ENCODE measurements around the gene GLTP. TPM values are rescaled to one million over a fixed set of nuclear protein-coding genes. Genes with fewer than 3 reads are reported as not detected.

Gene GLTP
- total RNA-seq, 3 donors from 2014 or later (not counting 1 experiment from before 2014, with no cell fraction given) = 48.6 to 52.8 (median 49.2) TPM

DNA sequence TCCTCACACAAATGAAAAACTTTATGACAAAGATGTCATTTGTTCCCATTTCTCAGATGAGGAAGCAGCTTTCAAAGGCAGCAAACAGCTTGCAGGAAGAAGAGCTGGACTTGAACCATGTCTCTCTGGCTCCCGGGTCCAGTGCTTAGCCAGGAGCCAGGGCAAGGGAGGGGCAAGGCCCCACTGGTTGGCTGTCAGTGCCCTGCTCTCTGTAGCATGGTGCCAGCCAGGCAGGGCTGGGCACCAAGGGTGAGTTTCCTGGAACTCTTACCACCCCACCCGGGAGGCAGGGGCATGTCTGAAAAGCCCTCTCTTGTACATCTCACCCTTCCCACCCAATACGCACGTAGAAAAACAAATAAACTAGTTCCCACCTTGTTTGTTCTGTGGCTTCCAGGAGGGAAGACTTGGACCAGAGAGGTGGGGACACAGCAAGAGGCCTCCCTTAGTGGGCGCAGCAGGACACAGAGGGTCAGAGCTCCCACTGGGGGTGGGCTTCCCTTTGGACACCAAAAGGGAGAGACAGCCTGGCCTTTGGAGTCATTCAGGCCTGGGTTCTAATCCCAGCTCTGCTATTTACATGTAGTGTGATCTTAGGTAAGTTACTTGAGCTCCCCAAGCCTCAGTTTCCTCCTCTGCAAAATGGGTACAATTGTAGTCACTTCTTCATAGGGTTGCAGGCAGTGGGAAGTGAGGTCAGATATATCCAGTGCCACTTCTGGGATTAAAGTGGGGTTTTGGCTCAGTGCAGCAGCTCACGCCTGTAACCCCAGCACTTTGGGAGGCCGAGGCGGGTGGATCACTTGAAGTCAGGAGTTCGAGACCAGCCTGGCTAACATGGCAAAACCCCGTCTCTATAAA lies 64.4 kb downstream of the GLTP start:
- no peak overlapping the region for H3K4me3 Mint-ChIP-seq
- H3K9me3 ChIP-seq (ENCODE audit: control insufficient read depth, insufficient read depth, low read length) = no peaks in the 10 kb centered on the region
- 75% methylated on average over 10 of the region's 10 CpGs for WGBS (ENCODE audit: insufficient coverage)

DNA sequence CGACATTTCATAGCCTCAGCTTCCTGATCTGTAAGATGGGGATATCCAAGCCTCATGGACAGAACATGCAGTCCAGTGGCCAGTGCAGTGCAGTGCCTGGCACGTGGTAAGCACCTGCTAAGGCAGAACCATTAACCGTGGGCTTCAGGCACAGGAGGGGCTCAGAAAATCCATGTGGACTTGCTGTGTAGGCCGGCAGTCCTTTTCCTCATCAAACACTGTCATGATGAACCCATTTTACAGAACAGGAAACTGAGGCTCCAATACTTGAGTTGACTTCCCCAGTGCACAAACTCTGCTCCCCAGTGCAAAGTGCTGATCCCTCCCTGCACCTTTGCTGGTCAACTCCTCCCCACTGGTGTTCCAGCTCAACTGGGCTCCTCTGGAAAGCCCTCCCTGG lies 65.1 kb downstream of the GLTP start:
- Histone ChIP-seq H3K4me3 (ENCODE audit: low read length) (no peak overlapping the region), H3K9me3 (ENCODE audit: control insufficient read depth, insufficient read depth, low read length) (no peaks in the 10 kb centered on the region), H3K4me1 (ENCODE audit: control insufficient read depth, insufficient read depth, low read length) (no peaks in the 10 kb centered on the region), H3K36me3 (ENCODE audit: control insufficient read depth, insufficient read depth, low read length) (no peaks in the 10 kb centered on the region), H3K27me3 (ENCODE audit: control insufficient read depth, insufficient read depth, low read length) (peaks cover 2% of the 10 kb centered on the region), H3K27ac (ENCODE audit: low read length) (no peak overlapping the region)
- TF ChIP-seq, protein P1, sequence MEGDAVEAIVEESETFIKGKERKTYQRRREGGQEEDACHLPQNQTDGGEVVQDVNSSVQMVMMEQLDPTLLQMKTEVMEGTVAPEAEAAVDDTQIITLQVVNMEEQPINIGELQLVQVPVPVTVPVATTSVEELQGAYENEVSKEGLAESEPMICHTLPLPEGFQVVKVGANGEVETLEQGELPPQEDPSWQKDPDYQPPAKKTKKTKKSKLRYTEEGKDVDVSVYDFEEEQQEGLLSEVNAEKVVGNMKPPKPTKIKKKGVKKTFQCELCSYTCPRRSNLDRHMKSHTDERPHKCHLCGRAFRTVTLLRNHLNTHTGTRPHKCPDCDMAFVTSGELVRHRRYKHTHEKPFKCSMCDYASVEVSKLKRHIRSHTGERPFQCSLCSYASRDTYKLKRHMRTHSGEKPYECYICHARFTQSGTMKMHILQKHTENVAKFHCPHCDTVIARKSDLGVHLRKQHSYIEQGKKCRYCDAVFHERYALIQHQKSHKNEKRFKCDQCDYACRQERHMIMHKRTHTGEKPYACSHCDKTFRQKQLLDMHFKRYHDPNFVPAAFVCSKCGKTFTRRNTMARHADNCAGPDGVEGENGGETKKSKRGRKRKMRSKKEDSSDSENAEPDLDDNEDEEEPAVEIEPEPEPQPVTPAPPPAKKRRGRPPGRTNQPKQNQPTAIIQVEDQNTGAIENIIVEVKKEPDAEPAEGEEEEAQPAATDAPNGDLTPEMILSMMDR (IDR thresholded peaks at IDR 0.05) = no peak
- Mint-ChIP-seq H3K4me3 (no peak overlapping the region), H3K27ac (no peak overlapping the region), H3K27me3 (ENCODE audit: low read depth in 2 of 2) (no peaks in the 10 kb centered on the region), H3K9me3 (no peaks in the 10 kb centered on the region), H3K36me3 (no peaks in the 10 kb centered on the region), H3K4me1 (no peaks in the 10 kb centered on the region)
- no peak for ATAC-seq
- DNase-seq = no peak
- intact Hi-C loops (cut with micrococcal nuclease) = no loop called here
- 78% methylated on average over 4 of the region's 4 CpGs for WGBS (ENCODE audit: insufficient coverage)

More for the DNA sequence above, 64.4 kb downstream of the GLTP start:
- Mint-ChIP-seq H3K4me1 (no peaks in the 10 kb centered on the region), H3K27me3 (ENCODE audit: low read depth in 2 of 2) (no peaks in the 10 kb centered on the region), H3K36me3 (no peaks in the 10 kb centered on the region), H3K9me3 (no peaks in the 10 kb centered on the region), H3K27ac (no peak overlapping the region)
- H3K4me1 ChIP-seq (ENCODE audit: control insufficient read depth, insufficient read depth, low read length) = no peaks in the 10 kb centered on the region
- TF ChIP-seq, protein P1 (IDR thresholded peaks at IDR 0.05) = no peak
- ATAC-seq = no peak
- H3K27me3 ChIP-seq (ENCODE audit: control insufficient read depth, insufficient read depth, low read length) = peaks cover 2% of the 10 kb centered on the region
- no peak overlapping the region for H3K27ac ChIP-seq (ENCODE audit: low read length)
- intact Hi-C loops (cut with micrococcal nuclease) = no loop called here
- no peaks in the 10 kb centered on the region for H3K36me3 ChIP-seq (ENCODE audit: control insufficient read depth, insufficient read depth, low read length)
- no peak for DNase-seq
- no peak overlapping the region for H3K4me3 ChIP-seq (ENCODE audit: low read length)

DNA sequence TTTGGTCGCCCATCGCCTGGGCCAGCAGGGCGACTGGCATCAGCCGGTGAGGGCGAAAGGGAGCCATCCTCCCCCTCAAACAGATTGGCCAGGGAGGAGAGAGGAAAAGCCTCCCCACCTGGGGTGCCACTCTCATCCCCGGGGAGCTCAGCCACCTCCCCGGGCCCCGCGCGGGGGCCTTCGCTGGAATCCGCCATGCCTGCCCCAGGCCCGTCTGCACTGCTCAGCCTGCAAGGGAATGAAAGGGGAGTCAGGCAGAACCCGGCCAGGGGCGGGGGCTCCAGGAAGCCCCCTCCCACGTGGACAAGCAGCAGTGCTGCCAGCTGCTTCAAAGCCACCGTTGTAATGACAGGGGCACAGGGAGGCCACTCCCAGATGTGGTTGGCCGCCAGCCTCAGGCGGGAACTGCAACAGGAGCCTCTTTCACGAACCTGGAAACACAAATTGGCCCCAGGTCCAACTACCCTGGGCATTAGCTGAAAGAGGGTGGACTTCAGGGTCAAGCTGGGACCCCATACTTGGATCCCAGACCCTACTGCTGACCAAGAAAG lies 65.7 kb downstream of the GLTP start:
- intact Hi-C loops (cut with micrococcal nuclease) = no loop called here
- Histone ChIP-seq H3K27ac (ENCODE audit: low read length) (no peak overlapping the region), H3K4me3 (ENCODE audit: low read length) (no peak overlapping the region), H3K27me3 (ENCODE audit: control insufficient read depth, insufficient read depth, low read length) (peaks cover 2% of the 10 kb centered on the region), H3K36me3 (ENCODE audit: control insufficient read depth, insufficient read depth, low read length) (no peaks in the 10 kb centered on the region), H3K4me1 (ENCODE audit: control insufficient read depth, insufficient read depth, low read length) (no peaks in the 10 kb centered on the region), H3K9me3 (ENCODE audit: control insufficient read depth, insufficient read depth, low read length) (no peaks in the 10 kb centered on the region)
- H3K36me3 Mint-ChIP-seq = no peaks in the 10 kb centered on the region
- H3K4me1 Mint-ChIP-seq = no peaks in the 10 kb centered on the region
- H3K9me3 Mint-ChIP-seq = no peaks in the 10 kb centered on the region
- TF ChIP-seq, protein P1 (IDR thresholded peaks at IDR 0.05) = no peak
- no peak overlapping the region for H3K4me3 Mint-ChIP-seq
- no peak for DNase-seq
- no peak for ATAC-seq
- H3K27ac Mint-ChIP-seq = no peak overlapping the region
- WGBS (ENCODE audit: insufficient coverage) = 70% methylated on average over 20 of the region's 20 CpGs
- H3K27me3 Mint-ChIP-seq (ENCODE audit: low read depth in 2 of 2) = no peaks in the 10 kb centered on the region

All from natural killer cell (primary cell).